Sigmoid colon (tissue), 7 donors: Measurements from ENCODE around the gene DENND1C. TPM values are rescaled to one million over a fixed set of nuclear protein-coding genes. Genes with fewer than 3 reads are reported as not detected.

Experiments used
- DNase-seq: peaks from one replicate; pipeline ENCODE4 v3.0.0-alpha.2; 2019
- H3K27ac ChIP-seq, 4 donors: fragments of 200-600 bp; sonication (generic); one replicate each; pipeline ENCODE4 v1.5.1; 2016 to 2019; ENCODE audit warnings: mild to moderate bottlenecking in 1 of 4
- H3K27me3 ChIP-seq, 3 donors: fragments of 200-600 bp; sonication (generic); one replicate each; pipeline ENCODE4 v1.5.1; 2019; ENCODE audit warnings: mild to moderate bottlenecking in 1 of 3
- H3K36me3 ChIP-seq, 4 donors: fragments of 200-600 bp; sonication (generic); one replicate each; pipeline ENCODE4 v1.5.1; 2016 to 2019
- H3K4me1 ChIP-seq, 4 donors: fragments of 200-600 bp; sonication (generic); one replicate each; pipeline ENCODE4 v1.5.1; 2017 to 2019
- H3K4me3 ChIP-seq, 4 donors: fragments of 200-600 bp; sonication (generic); one replicate each; pipeline ENCODE4 v1.5.1; 2017 to 2019; ENCODE audit warnings: mild to moderate bottlenecking in 2 of 4, moderate library complexity in 1 of 4
- H3K9me3 ChIP-seq, 4 donors: fragments of 200-600 bp in 3 of 4; sonication (generic) in 3 of 4; one replicate each; pipeline versions ENCODE4 v1.5.1 to v1.6.1; 2013 to 2019
- EP300 ChIP-seq, 4 donors: sonication (generic); formaldehyde crosslinking; IDR thresholded peaks; one replicate each; pipeline ENCODE4 v1.6.1; 2017; ENCODE audit warnings: antibody characterized with exemption in 4 of 4
- POLR2A ChIP-seq, 2 donors: fragments of 450-650 bp; IDR thresholded peaks; one replicate each; pipeline ENCODE4 v1.6.1; 2016; ENCODE audit warnings: antibody characterized with exemption in 2 of 2, mild to moderate bottlenecking in 2 of 2, moderate library complexity in 2 of 2
- POLR2AphosphoS5 ChIP-seq, 4 donors: sonication (generic); formaldehyde crosslinking; IDR thresholded peaks; one replicate each; pipeline ENCODE4 v1.6.1; 2017; ENCODE audit warnings: antibody characterized with exemption in 4 of 4
- WGBS, 2 donors: extraction: QIAGEN DNeasy Blood & Tissue Kit; methylation state at CpG; one replicate each; pipeline ENCODE4 v1.1.7; 2013; 5-methylcytosine and 5-hydroxymethylcytosine counted together
- intact Hi-C: fragments of 100-400 bp; cut with DNase I; formaldehyde crosslinking; loops from one replicate; pipeline ENCODE4 v1.15.1; 2023
- polyA plus RNA-seq, 3 donors: library from polyadenylated mRNA; stranded (reverse); fragments of 200-250 nt; gene quantifications; one replicate each; pipeline ENCODE4 v1.2.3, GENCODE V29; 2013
- total RNA-seq, 4 donors: library from RNA; depleted of rRNA; stranded (reverse); fragments of >200 nt; gene quantifications; one replicate each; pipeline ENCODE4 v1.1.0, GENCODE V29; 2016
- TF ChIP-seq, protein P1 (sequence below), 4 experiments: fragments of 450-650 bp in 3 of 4; fragments of 200-600 bp in 1 of 4; IDR thresholded peaks; one replicate each; pipeline ENCODE4 v1.5.1; 2016 to 2019; ENCODE audit warnings: antibody characterized with exemption in 4 of 4, mild to moderate bottlenecking in 3 of 4, moderate library complexity in 2 of 4
- donor health status: healthy with polysubstance abuse.
- donor health status: Bipolar disorder and iron deficiency.
- donor health status: healthy.

DENND1C gene
- total and polyA plus RNA-seq, 7 donors: 0.99 to 18.1 (median 1.9) TPM; not detected in 1

DNA sequence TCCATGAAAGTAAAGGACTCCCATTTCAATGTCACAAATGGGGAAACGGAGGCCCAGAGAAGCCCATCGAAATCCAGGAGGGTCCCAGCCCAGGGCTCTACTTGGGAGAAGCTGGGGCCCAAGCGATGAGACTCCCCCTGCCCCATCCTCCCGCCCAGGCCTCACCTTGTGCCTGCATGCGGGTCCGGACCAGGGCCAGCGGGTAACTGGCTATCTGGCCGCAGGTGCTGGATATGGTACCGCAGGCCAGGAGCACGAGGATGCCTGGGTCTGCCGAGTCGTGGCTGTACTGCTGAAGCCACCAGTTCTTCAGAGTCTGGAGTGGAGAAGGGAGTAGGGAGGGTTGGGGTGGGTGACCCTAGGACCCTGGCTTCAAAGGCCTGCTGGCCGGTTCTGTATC lies 37.6 kb downstream of the DENND1C start:
- no peaks in the 10 kb centered on the region for H3K9me3 ChIP-seq
- no peak for DNase-seq
- no peaks in the 10 kb centered on the region for H3K4me1 ChIP-seq
- no peak overlapping the region for H3K4me3 ChIP-seq
- peaks cover 0 to 56% (median 0%) of the 10 kb centered on the region in 4 donors for H3K36me3 ChIP-seq
- H3K27ac ChIP-seq: no peak overlapping the region
- intact Hi-C loops: no loop called here
- no peak for TF ChIP-seq EP300 (IDR thresholded peaks at IDR 0.05)
- TF ChIP-seq, protein P1, sequence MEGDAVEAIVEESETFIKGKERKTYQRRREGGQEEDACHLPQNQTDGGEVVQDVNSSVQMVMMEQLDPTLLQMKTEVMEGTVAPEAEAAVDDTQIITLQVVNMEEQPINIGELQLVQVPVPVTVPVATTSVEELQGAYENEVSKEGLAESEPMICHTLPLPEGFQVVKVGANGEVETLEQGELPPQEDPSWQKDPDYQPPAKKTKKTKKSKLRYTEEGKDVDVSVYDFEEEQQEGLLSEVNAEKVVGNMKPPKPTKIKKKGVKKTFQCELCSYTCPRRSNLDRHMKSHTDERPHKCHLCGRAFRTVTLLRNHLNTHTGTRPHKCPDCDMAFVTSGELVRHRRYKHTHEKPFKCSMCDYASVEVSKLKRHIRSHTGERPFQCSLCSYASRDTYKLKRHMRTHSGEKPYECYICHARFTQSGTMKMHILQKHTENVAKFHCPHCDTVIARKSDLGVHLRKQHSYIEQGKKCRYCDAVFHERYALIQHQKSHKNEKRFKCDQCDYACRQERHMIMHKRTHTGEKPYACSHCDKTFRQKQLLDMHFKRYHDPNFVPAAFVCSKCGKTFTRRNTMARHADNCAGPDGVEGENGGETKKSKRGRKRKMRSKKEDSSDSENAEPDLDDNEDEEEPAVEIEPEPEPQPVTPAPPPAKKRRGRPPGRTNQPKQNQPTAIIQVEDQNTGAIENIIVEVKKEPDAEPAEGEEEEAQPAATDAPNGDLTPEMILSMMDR (IDR thresholded peaks at IDR 0.05): no peak
- no peak for TF ChIP-seq POLR2AphosphoS5 (IDR thresholded peaks at IDR 0.05)
- no peak for TF ChIP-seq POLR2A (IDR thresholded peaks at IDR 0.05)
- no peaks in the 10 kb centered on the region for H3K27me3 ChIP-seq
- 92 to 94% methylated on average over 13 of the region's 13 CpGs for WGBS, 2 donors

DNA sequence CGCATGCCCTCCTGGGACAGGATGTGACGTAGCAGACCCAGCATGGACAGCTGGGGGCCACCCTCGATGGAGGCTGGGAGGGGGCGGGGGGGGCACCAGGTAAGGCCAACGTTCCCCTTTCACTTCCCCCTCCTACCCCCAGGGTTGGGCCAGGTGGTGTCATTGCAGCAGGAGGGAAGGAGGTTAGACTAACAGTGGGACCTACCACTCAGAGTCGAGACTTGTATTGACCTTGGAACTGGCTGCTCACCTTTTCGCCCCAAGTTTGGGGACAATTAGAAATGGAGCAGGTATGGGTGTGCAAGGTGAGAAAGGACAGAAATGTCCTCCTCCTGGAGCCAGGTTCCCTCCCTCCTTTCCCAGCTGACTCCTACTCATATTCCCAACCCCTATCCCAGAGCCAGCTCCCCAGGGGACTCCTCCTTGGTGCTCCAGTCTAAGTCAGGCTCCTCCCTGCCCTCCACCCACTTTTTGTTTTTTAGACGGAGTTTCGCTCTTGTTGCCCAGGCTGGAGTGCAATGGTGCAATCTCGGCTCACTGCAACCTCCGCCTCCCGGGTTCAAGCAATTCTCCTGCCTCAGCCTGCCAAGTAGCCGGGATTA lies 39.4 kb downstream of the DENND1C start:
- 84 to 85% methylated on average over 13 of the region's 13 CpGs for WGBS, 2 donors
- Histone ChIP-seq H3K4me1 (no peaks in the 10 kb centered on the region), H3K27ac (no peak overlapping the region), H3K4me3 (no peak overlapping the region), H3K9me3 (no peaks in the 10 kb centered on the region), H3K36me3 (peaks cover 0 to 48% (median 0%) of the 10 kb centered on the region in 4 donors), H3K27me3 (no peaks in the 10 kb centered on the region)
- DNase-seq: no peak
- TF ChIP-seq, protein P1 (IDR thresholded peaks at IDR 0.05): no peak
- no peak for TF ChIP-seq POLR2AphosphoS5 (IDR thresholded peaks at IDR 0.05)
- TF ChIP-seq EP300 (IDR thresholded peaks at IDR 0.05): no peak
- no peak for TF ChIP-seq POLR2A (IDR thresholded peaks at IDR 0.05)
- intact Hi-C loops: no loop called here

DNA sequence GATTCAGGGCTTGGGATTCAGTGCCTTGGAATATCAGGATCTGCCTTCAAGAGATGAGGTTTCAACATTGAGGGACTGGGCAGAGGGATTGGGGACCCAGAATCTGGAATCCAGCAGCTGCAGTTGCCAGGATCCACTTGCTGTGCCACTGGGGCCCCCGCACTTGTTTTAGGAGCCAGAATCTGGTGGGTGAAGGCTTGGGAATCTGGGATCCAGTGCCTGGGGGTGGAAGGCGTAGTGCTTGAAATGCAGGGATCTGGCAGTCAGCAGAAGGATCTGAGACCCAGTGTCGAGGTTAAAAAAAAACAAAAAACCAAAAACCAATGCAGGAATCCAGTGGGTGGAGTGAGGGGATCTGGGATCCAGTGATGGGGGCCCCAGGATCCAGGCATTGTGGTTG lies 40.7 kb downstream of the DENND1C start:
- no peak for DNase-seq
- no peaks in the 10 kb centered on the region for H3K4me1 ChIP-seq
- peaks cover 0 to 35% (median 2%) of the 10 kb centered on the region in 4 donors for H3K36me3 ChIP-seq
- H3K9me3 ChIP-seq: no peaks in the 10 kb centered on the region
- H3K27ac ChIP-seq: no peak overlapping the region
- 88 to 90% methylated on average over 3 of the region's 3 CpGs for WGBS, 2 donors
- intact Hi-C loops: no loop called here
- H3K4me3 ChIP-seq: no peak overlapping the region
- H3K27me3 ChIP-seq: no peaks in the 10 kb centered on the region
- TF ChIP-seq EP300 (IDR thresholded peaks at IDR 0.05): no peak
- no peak for TF ChIP-seq POLR2AphosphoS5 (IDR thresholded peaks at IDR 0.05)
- TF ChIP-seq POLR2A (IDR thresholded peaks at IDR 0.05): no peak
- TF ChIP-seq, protein P1 (IDR thresholded peaks at IDR 0.05): no peak

DNA sequence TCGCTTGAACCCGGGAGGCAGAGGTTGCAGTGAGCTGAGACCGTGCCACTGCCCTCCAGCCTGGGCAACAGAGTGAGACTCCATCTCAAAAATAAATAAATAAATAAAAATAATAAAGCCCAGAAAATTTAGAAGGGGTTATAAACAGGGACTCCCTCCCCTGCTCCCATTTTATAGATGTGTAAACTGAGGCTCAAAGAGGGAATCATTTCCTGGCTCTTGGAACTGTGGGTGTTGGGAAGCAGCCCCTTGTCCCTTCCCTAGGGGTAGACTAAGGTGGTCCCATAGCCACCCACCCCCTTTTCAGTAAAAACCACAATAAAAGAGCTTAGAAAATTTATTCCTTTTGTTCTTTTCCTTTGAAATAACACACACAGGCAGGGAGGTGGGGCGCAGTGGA lies 41.8 kb downstream of the DENND1C start:
- intact Hi-C loops: no loop called here
- Histone ChIP-seq H3K27me3 (no peaks in the 10 kb centered on the region), H3K9me3 (no peaks in the 10 kb centered on the region), H3K36me3 (peaks cover 0 to 23% (median 2%) of the 10 kb centered on the region in 4 donors), H3K4me1 (no peaks in the 10 kb centered on the region), H3K4me3 (no peak overlapping the region), H3K27ac (no peak overlapping the region)
- WGBS, 2 donors: 91 to 96% methylated on average over 4 of the region's 4 CpGs
- DNase-seq: no peak
- TF ChIP-seq POLR2AphosphoS5 (IDR thresholded peaks at IDR 0.05): no peak
- TF ChIP-seq POLR2A (IDR thresholded peaks at IDR 0.05): no peak
- TF ChIP-seq, protein P1 (IDR thresholded peaks at IDR 0.05): no peak
- TF ChIP-seq EP300 (IDR thresholded peaks at IDR 0.05): no peak

DNA sequence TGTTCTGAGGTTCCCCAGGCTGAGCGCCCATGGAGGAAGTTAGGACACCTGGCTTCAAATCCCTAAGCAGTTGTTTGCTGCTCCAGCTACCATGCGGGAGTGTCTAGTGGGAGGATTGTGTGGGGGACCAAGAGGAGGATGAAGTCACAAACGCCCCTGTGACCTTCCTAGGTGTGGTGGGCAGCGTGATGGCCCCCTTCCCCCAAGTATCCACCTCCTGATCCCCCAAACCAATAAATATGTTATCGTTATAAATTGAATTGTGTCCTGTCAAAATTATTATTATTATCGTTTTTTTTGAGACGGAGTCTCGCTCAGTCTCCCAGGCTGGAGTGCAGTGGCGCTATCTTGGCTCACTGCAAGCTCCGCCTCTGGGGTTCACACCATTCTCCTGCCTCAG lies 47.9 kb downstream of the DENND1C start, which contains the start of gene SLC25A41:
SLC25A41 (minus strand) TSS at position 101 of the 400 bp plus-strand sequence; CDS start at position 31, 70 bp downstream.
- DNase-seq: no peak
- peaks cover 0 to 3% (median 0%) of the 10 kb centered on the region in 4 donors for H3K36me3 ChIP-seq
- no peaks in the 10 kb centered on the region for H3K4me1 ChIP-seq
- TF ChIP-seq POLR2A (IDR thresholded peaks at IDR 0.05) (no peak), EP300 (IDR thresholded peaks at IDR 0.05) (no peak), POLR2AphosphoS5 (IDR thresholded peaks at IDR 0.05) (no peak)
- TF ChIP-seq, protein P1 (IDR thresholded peaks at IDR 0.05): no peak
- no peaks in the 10 kb centered on the region for H3K27me3 ChIP-seq
- no peak within 1 kb of the TSS for H3K27ac ChIP-seq
- intact Hi-C loops: no loop called here
- H3K4me3 ChIP-seq: no peak within 1 kb of the TSS
- 90 to 91% methylated on average over 10 of the region's 10 CpGs for WGBS, 2 donors
- H3K9me3 ChIP-seq: no peaks in the 10 kb centered on the region
